H9 (cell line): ENCODE results near the gene PLCXD1. TPM values are rescaled to one million over a fixed set of nuclear protein-coding genes. Genes with fewer than 3 reads are reported as not detected.

Experiments used
- DNase-seq: peaks from one replicate; pipeline ENCODE4 v3.0.0-alpha.2; 2017
- H2AFZ ChIP-seq: one replicate; pipeline ENCODE4 v1.6.1; 2013; ENCODE audit warnings: mild to moderate bottlenecking, low read length, control low read depth, moderate library complexity
- H2AK5ac ChIP-seq: 2 replicates; pipeline ENCODE4 v1.6.1; 2013; ENCODE audit warnings: low read length, control low read depth, mixed read lengths; ENCODE audit not compliant: insufficient read length
- H2BK120ac ChIP-seq: one replicate; pipeline ENCODE4 v1.6.1; 2013; ENCODE audit warnings: low read depth, mild to moderate bottlenecking, low read length, control low read depth, inconsistent platforms; ENCODE audit not compliant: poor library complexity, severe bottlenecking
- H2BK12ac ChIP-seq: 2 replicates; pipeline ENCODE4 v1.6.1; 2013; ENCODE audit warnings: low read length, control low read depth, mixed read lengths, low read depth; ENCODE audit not compliant: insufficient read length
- H2BK15ac ChIP-seq: 2 replicates; pipeline ENCODE4 v1.6.1; 2013; ENCODE audit warnings: low read depth, low read length, control low read depth
- H2BK20ac ChIP-seq: one replicate; pipeline ENCODE4 v1.6.1; 2013; ENCODE audit warnings: low read depth, mild to moderate bottlenecking, low read length, control low read depth, inconsistent platforms; ENCODE audit not compliant: poor library complexity, severe bottlenecking
- H2BK5ac ChIP-seq: 2 replicates; pipeline ENCODE4 v1.6.1; 2013; ENCODE audit warnings: low read length, control low read depth, mixed read lengths; ENCODE audit not compliant: insufficient read length
- H3K14ac ChIP-seq: 2 replicates; pipeline ENCODE4 v1.6.1; 2013; ENCODE audit warnings: low read length, control low read depth; ENCODE audit not compliant: insufficient read depth
- H3K18ac ChIP-seq: 2 replicates; pipeline ENCODE4 v1.6.1; 2013; ENCODE audit warnings: low read depth, mild to moderate bottlenecking, mixed read lengths, low read length, control low read depth; ENCODE audit not compliant: insufficient read length
- H3K23ac ChIP-seq: 2 replicates; pipeline ENCODE4 v1.6.1; 2013; ENCODE audit warnings: low read length, control low read depth, mixed read lengths, low read depth; ENCODE audit not compliant: insufficient read length
- H3K23me2 ChIP-seq: 2 replicates; pipeline ENCODE4 v1.6.1; 2013; ENCODE audit warnings: low read depth, mild to moderate bottlenecking, mixed read lengths, low read length, control low read depth; ENCODE audit not compliant: insufficient read length, poor library complexity, severe bottlenecking
- H3K27ac ChIP-seq: 2 replicates; pipeline ENCODE4 v1.5.1; 2013; ENCODE audit warnings: low read length, control low read depth, mixed read lengths, low read depth; ENCODE audit not compliant: insufficient read length
- H3K27me3 ChIP-seq: 2 replicates; pipeline ENCODE4 v1.6.1; 2013; ENCODE audit warnings: low read length, control low read depth, inconsistent platforms; ENCODE audit not compliant: insufficient read depth
- H3K4ac ChIP-seq: 2 replicates; pipeline ENCODE4 v1.6.1; 2013; ENCODE audit warnings: low read depth, mild to moderate bottlenecking, control low read depth, inconsistent platforms, low read length, moderate library complexity
- H3K4me1 ChIP-seq: 2 replicates; pipeline ENCODE4 v1.6.1; 2013; ENCODE audit warnings: low read length, control low read depth, inconsistent platforms; ENCODE audit not compliant: insufficient read depth
- H3K4me2 ChIP-seq: 2 replicates; pipeline ENCODE4 v1.6.1; 2013; ENCODE audit warnings: low read length, control low read depth, mixed read lengths; ENCODE audit not compliant: insufficient read length, insufficient read depth
- H3K56ac ChIP-seq: 2 replicates; pipeline ENCODE4 v1.6.1; 2013; ENCODE audit warnings: low read depth, mild to moderate bottlenecking, mixed read lengths, low read length, control low read depth; ENCODE audit not compliant: insufficient read length
- H3K79me1 ChIP-seq: 2 replicates; pipeline ENCODE4 v1.6.1; 2013; ENCODE audit warnings: low read depth, mild to moderate bottlenecking, moderate library complexity, low read length, control low read depth, inconsistent platforms; ENCODE audit not compliant: insufficient read depth, poor library complexity, severe bottlenecking
- H3K79me2 ChIP-seq: 2 replicates; pipeline ENCODE4 v1.6.1; 2013; ENCODE audit warnings: low read length, control low read depth, inconsistent platforms; ENCODE audit not compliant: insufficient read depth
- H3K9ac ChIP-seq: 2 replicates; pipeline ENCODE4 v1.6.1; 2013; ENCODE audit warnings: low read length, control low read depth, mixed read lengths; ENCODE audit not compliant: insufficient read length; ENCODE audit errors: extremely low read depth
- H3K9me3 ChIP-seq: one replicate; pipeline ENCODE4 v1.6.1; 2013; ENCODE audit warnings: low read depth, low read length, inconsistent platforms; ENCODE audit not compliant: control insufficient read depth
- H3T11ph ChIP-seq: one replicate; pipeline ENCODE4 v1.6.1; 2013; ENCODE audit warnings: mild to moderate bottlenecking, low read length, control low read depth, inconsistent platforms
- H4K20me1 ChIP-seq: one replicate; pipeline ENCODE4 v1.6.1; 2013; ENCODE audit not compliant: control insufficient read depth, insufficient read length, insufficient read depth
- H4K5ac ChIP-seq: 2 replicates; pipeline ENCODE4 v1.6.1; 2013; ENCODE audit warnings: low read depth, mild to moderate bottlenecking, mixed read lengths, low read length, control low read depth; ENCODE audit not compliant: insufficient read length
- H4K8ac ChIP-seq: replicated peaks from 2 replicates; pipeline ENCODE4 v1.6.1; 2013; ENCODE audit warnings: low read length, control low read depth, mixed read lengths, low read depth; ENCODE audit not compliant: insufficient read length
- H4K91ac ChIP-seq: 2 replicates; pipeline ENCODE4 v1.6.1; 2013; ENCODE audit warnings: low read depth, mild to moderate bottlenecking, moderate library complexity, mixed read lengths, low read length, control low read depth; ENCODE audit not compliant: insufficient read length
- H3K27ac Mint-ChIP-seq, 3 experiments: 2 replicates in 2 of 3; 3 replicates in 1 of 3; pipeline ENCODE4 v1.8.0; 2020 to 2021; ENCODE audit warnings: mixed read lengths in 3 of 3, mild to moderate bottlenecking in 1 of 3, moderate library complexity in 1 of 3
- H3K27me3 Mint-ChIP-seq: 2 replicates; pipeline ENCODE4 v1.8.0; 2021; ENCODE audit warnings: low read depth, mild to moderate bottlenecking, moderate library complexity, mixed read lengths
- H3K36me3 Mint-ChIP-seq, 3 experiments: 2 replicates in 2 of 3; 3 replicates in 1 of 3; pipeline ENCODE4 v1.8.0; 2020 to 2021; ENCODE audit warnings: low read depth in 3 of 3, mixed read lengths in 3 of 3; ENCODE audit not compliant: insufficient read depth in 1 of 3
- H3K4me1 Mint-ChIP-seq, 2 experiments: 2 replicates each; pipeline ENCODE4 v1.8.0; 2020; ENCODE audit warnings: mixed read lengths in 2 of 2
- H3K4me3 Mint-ChIP-seq, 2 experiments: 2 replicates in 1 of 2; 3 replicates in 1 of 2; pipeline ENCODE4 v1.8.0; 2020 to 2021; ENCODE audit warnings: mild to moderate bottlenecking in 2 of 2, mixed read lengths in 2 of 2, moderate library complexity in 1 of 2
- H3K9me3 Mint-ChIP-seq, 2 experiments: 2 replicates in 1 of 2; 3 replicates in 1 of 2; pipeline ENCODE4 v1.8.0; 2020; ENCODE audit warnings: mild to moderate bottlenecking in 2 of 2, mixed read lengths in 2 of 2, moderate library complexity in 1 of 2
- CTCF ChIP-seq: fragments of 200-600 bp; sonication (generic); conservative IDR thresholded peaks from 3 replicates; pipeline ENCODE4 v1.8.0; 2021; ENCODE audit warnings: antibody characterized with exemption, mild to moderate bottlenecking
- WGBS: extraction: QIAGEN DNeasy Blood & Tissue Kit; methylation state at CpG from one replicate; pipeline ENCODE4 v1.1.7; 2013; ENCODE audit warnings: missing lambda C conversion rate, low lambda C conversion rate, mixed read lengths; ENCODE audit not compliant: insufficient read length; ENCODE audit errors: extremely low coverage; 5-methylcytosine and 5-hydroxymethylcytosine counted together
- total RNA-seq: library from RNA; stranded (reverse); gene quantifications from 2 replicates; pipeline ENCODE4 v1.2.1, GENCODE V29; 2021

The PLCXD1 gene
- total RNA-seq, 1 experiment from 2014 or later: 96.5 TPM

- Histone ChIP-seq H3K4ac (no peak overlapping the region), H2AK5ac (no peak overlapping the region), H3K4me1 (no peaks in the 10 kb centered on the region), H2BK20ac (no peak overlapping the region), H2BK12ac (no peak overlapping the region), H3K79me1 (no peaks in the 10 kb centered on the region), H4K20me1 (no peaks in the 10 kb centered on the region), H3K23ac (no peak overlapping the region), H3K14ac (no peak overlapping the region), H4K5ac (no peak overlapping the region), H2BK5ac (no peak overlapping the region), H3K27ac (no peak overlapping the region), H3K9ac (no peak overlapping the region), H3T11ph (no peak overlapping the region), H3K9me3 (no peaks in the 10 kb centered on the region), H4K8ac (no peak overlapping the region), H2BK15ac (no peak overlapping the region), H2AFZ (no peak overlapping the region), H4K91ac (no peak overlapping the region), H2BK120ac (no peak overlapping the region), H3K4me2 (no peak overlapping the region), H3K23me2 (peaks cover 3% of the 10 kb centered on the region), H3K18ac (no peak overlapping the region), H3K56ac (no peak overlapping the region), H3K79me2 (no peaks in the 10 kb centered on the region), H3K27me3 (no peaks in the 10 kb centered on the region)
- Mint-ChIP-seq H3K27me3 (peaks cover 2% of the 10 kb centered on the region; the same call in 1 of the 2 replicates), H3K36me3 (peaks cover 22 to 50% (median 49%) of the 10 kb centered on the region in 3 experiments), H3K4me1 (peaks cover 0 to 4% of the 10 kb centered on the region in 2 experiments; a peak in 1 of 4 replicates), H3K4me3 (no peak overlapping the region; a peak in 1 of 5 replicates), H3K9me3 (no peaks in the 10 kb centered on the region), H3K27ac (no peak overlapping the region; a peak in 1 of 7 replicates)
- TF ChIP-seq CTCF: no peak
- DNase-seq: no peak
- no CpG with 5 or more reads among the region's 8 CpGs for WGBS
Observed at GRCh38 chrX:313546-313945, 32.4 kb downstream of the PLCXD1 start.
